GM19397 (cell line): ENCODE data around the gene SLC46A3.
"Not testable (repeated sequence)": the region's sequence is repeated elsewhere in the genome, so short reads cannot be mapped to it uniquely, and the experiment has no call there.

ENCODE experiments used
- ATAC-seq: cut with Tn5 transposase; IDR thresholded peaks from one replicate; pipeline ENCODE4 v1.9.1; 2021; ENCODE audit warnings: mild to moderate bottlenecking, moderate library complexity; ENCODE audit not compliant: unreplicated experiment

The SLC46A3 gene

GRCh38 chr13:28734906-28735305 is 16.1 kb upstream of the SLC46A3 start:
- ATAC-seq, result no peak

DNA sequence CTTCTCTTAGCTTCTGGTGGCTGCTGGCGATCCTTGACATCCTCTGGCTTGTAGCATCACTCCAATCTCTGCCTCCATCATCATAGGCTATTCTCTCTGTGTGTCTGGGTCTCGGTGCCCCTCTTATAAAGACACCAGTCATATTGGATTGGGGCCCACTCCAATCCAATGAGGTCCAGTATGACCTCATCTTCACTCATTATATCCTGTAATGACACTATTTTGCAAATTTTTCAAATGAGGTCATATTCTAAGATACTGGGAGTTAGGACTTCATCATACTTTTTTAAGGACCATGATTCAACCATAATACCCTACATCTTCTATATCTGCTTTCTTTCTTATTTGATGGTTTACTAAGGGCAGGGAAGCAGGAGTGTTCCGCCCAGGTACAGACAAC is 12.0 kb upstream of the SLC46A3 start:
- ATAC-seq, result no peak

- ATAC-seq, result no peak
Observed at GRCh38 chr13:28729541-28729940, 10.8 kb upstream of the SLC46A3 start.

- no peak for ATAC-seq
Observed at GRCh38 chr13:28728642-28729041, 9.9 kb upstream of the SLC46A3 start.

DNA sequence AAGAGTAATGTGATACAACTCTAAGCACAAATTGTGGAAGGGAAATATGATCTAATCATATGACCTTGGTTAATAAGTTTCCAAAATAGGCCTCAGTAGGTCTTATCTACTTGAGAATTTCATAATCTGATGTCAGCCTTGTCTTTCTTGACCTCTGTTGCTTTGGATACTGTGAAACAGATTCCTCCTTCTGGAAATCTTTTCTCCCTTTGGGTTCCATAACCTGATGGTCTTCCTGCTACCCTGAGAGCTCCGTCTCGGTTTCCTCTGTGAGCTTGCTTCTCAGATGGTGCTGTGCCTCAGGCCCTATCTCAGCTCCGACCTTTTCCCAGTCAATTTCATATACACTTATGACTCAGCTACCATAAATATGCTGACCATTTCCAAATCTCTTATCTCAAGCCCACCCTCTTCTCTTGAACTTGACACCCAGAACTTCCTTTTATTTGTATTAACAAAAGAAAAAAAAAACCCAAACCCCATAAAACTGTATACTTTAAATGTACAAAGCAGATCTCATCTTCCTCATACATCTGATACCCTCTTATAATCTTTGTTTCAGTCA is 6.4 kb upstream of the SLC46A3 start:
- ATAC-seq, result no peak

GRCh38 chr13:28723806-28724205 is 5.0 kb upstream of the SLC46A3 start:
- ATAC-seq, result no peak

DNA sequence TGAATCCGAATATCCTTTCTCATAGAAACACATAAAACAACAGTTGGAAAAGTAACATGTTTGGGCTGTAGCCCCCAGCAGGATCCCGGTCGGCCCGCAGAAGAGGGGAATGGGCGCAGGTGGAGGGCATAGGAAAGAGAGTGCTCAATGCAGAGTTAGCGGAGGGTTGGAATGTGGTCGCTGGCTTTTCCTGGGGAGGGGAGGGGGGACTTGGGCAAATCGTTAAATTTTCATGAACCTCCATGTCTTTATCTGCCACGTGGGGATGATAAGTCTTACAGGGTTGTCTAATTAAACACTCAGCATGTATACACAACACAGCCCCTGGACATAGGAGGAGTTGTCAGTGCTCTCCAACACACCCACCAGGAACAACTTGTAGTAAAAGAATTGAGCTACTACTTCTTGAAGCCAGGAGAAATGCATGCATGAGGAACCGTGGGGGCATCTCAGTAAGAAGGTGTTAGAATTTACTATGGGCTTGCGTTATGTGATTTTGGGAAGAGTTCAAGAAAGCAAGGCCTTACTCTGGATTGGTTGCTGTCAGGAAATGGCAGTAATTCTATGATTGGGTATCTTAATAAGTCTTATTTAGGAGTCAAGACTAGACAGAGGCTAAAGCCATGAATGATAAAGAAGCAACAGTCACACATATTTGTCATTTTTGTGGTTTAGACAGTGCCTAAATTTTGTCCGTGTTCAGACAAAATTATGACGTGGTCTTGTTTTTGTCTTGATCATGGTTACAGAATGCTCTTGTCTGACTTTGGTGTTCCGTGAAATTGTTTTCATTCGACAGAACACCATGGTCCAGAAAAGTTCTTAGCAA is 671 bp upstream of the SLC46A3 start:
- no peak for ATAC-seq

- ATAC-seq, result no peak
Observed at GRCh38 chr13:28718196-28718542, 601 bp downstream of the SLC46A3 start.

DNA sequence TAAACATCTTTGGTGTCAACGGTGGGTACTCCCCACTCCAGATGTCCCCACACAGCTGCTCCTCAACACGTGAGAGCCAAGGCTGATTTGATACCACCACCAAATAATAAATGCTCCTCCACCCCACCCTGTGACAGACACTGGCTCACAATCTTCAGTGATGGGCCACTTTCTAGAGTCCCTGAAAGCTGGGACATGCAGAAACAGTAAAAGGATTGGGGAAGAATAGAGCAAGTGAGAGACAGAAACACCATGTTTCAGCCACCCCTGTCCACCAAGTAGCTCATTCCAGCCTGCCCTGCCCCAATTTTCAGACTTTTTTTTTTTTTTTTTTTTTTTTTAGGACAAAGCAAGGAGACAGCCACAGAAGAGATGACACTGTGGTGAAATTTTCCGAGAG is 1.6 kb downstream of the SLC46A3 start:
- ATAC-seq, result no peak

DNA sequence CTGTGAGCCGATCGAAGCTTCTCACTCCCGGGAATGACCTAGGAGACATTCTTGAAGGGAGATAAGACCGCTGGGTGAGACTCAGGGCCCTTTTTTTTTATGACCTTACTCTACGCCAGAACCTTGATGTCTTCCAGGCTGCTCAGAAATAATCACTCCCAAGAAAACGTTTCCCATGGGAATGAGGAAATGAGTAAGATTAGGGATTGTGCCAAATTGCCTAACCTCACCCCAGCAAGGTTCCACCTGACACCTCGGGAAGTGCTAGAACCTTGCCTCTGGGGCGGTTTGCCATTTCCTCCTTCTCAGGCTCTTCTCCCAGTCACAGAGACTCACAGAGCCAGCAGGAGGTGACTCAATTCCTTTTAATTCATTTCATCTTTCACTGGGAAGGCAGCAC is 2.3 kb downstream of the SLC46A3 start:
- no peak for ATAC-seq

- no peak for ATAC-seq
Observed at GRCh38 chr13:28714651-28715050, 4.1 kb downstream of the SLC46A3 start.

- no peak for ATAC-seq
Observed at GRCh38 chr13:28710161-28710560, 8.6 kb downstream of the SLC46A3 start.

GRCh38 chr13:28707629-28708427 is 10.9 kb downstream of the SLC46A3 start:
- peak; percentile 95 for ATAC-seq

- no peak for ATAC-seq
Observed at GRCh38 chr13:28705461-28706083, 13.2 kb downstream of the SLC46A3 start.

GRCh38 chr13:28704919-28705318 is 13.9 kb downstream of the SLC46A3 start:
- no peak for ATAC-seq

- ATAC-seq, result no peak
Observed at GRCh38 chr13:28704282-28704681, 14.5 kb downstream of the SLC46A3 start.

DNA sequence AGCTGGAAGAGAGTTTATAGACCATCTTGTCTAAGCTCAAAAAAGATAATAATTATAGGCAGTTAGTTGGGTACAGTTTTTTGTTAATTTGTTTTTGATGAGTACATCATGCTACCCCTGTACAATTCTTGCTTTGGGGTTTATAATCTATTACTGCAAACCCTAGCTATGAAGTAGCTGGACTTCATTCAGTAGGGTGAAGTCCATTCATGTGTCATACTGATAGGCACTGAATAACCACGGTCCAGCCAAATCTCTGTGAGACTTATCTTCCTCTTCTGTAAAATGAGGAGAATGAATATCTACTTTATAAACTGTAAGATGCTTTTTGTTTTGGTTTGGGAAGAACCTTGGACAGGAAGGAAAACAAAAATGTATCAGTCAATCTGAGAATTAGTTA is 19.5 kb downstream of the SLC46A3 start:
- ATAC-seq, result no peak

GRCh38 chr13:28697441-28697840 is 21.3 kb downstream of the SLC46A3 start:
- no peak for ATAC-seq

DNA sequence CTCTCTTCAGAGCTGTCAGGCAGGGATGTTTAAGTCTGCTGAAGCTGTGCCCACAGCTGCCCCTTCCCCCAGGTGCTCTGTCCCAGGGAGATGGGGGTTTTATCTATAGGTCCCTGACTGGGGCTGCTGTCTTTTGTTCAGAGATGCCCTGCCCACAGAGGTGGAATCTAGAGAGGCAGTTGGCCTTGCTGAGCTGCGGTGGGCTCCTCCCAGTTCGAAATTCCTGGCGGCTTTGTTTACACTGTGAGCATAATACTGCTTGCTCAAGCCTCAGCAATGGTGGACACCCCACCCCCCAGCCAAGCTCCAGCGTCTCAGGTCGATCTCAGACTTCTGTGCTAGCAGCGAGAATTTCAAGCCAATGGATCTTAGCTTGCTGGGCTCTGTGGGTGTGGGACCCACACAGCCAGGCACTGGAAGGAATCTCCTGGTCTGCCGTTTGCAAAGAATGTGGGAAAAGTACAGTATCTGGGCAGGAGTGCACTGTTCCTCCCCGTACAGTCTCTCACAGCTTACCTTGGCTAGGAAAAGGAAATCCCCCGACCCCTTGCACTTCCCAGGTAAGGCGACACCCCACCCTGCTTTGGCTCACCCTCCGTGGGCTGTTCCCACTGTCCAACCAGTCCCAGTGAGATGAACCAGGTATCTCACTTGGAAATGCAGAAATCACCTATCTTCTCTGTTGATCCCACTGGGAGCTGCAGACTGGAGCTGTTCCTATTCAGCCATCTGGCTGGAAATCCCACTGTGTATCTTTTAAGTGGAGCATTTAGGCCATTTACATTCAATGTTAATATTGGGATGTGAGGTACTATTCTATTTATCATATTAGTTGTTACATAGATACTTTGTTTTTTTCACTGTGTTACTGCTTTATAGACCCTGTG is 24.9 kb downstream of the SLC46A3 start:
- not testable (repeated sequence) for ATAC-seq

GRCh38 chr13:28685892-28686291 is 32.9 kb downstream of the SLC46A3 start:
- no peak for ATAC-seq
